GM12891 (cell line): ENCODE data around the gene MEOX1. TPM values are rescaled to one million over a fixed set of nuclear protein-coding genes. Genes with fewer than 3 reads are reported as not detected.

ENCODE experiments used
- DNase-seq: peaks from one replicate; pipeline ENCODE4 v3.0.0; 2011; ENCODE audit warnings: low spot score; ENCODE audit not compliant: insufficient read length
- FAIRE-seq: peaks from 2 replicates; lab custom pipeline; 2011; peaks lifted over from hg19 to GRCh38; lab: Jason Lieb, UNC
- PAX5 ChIP-seq: IDR thresholded peaks from 2 replicates; pipeline ENCODE4 v1.6.1; 2011; ENCODE audit warnings: low read length, moderate library complexity, mild to moderate bottlenecking; ENCODE audit not compliant: insufficient read depth, severe bottlenecking
- POLR2A ChIP-seq: IDR thresholded peaks from 2 replicates; pipeline ENCODE4 v1.6.1; 2011; ENCODE audit warnings: low read depth, low read length, control low read depth
- POLR2AphosphoS5 ChIP-seq: IDR thresholded peaks from 2 replicates; pipeline ENCODE4 v1.6.1; 2011; ENCODE audit warnings: low read depth, low read length, control low read depth
- POU2F2 ChIP-seq: IDR thresholded peaks from 2 replicates; pipeline ENCODE4 v1.6.1; 2011; ENCODE audit warnings: low read depth, mild to moderate bottlenecking, control low read depth, low read length, moderate library complexity
- SPI1 ChIP-seq: IDR thresholded peaks from 2 replicates; pipeline ENCODE4 v1.6.1; 2011; ENCODE audit warnings: low read depth, low read length, control low read depth
- TAF1 ChIP-seq: IDR thresholded peaks from 2 replicates; pipeline ENCODE4 v1.6.1; 2011; ENCODE audit warnings: low read depth, low read length, control low read depth
- polyA plus RNA-seq: library from polyadenylated mRNA; unstranded; fragments of >200 nt; gene quantifications from one replicate; pipeline ENCODE4 v1.2.1, GENCODE V29; 2012; ENCODE audit warnings: low read depth, missing spikeins, inconsistent platforms; ENCODE audit not compliant: missing spikeins

Gene MEOX1
- polyA plus RNA-seq: 0.05 TPM

DNA sequence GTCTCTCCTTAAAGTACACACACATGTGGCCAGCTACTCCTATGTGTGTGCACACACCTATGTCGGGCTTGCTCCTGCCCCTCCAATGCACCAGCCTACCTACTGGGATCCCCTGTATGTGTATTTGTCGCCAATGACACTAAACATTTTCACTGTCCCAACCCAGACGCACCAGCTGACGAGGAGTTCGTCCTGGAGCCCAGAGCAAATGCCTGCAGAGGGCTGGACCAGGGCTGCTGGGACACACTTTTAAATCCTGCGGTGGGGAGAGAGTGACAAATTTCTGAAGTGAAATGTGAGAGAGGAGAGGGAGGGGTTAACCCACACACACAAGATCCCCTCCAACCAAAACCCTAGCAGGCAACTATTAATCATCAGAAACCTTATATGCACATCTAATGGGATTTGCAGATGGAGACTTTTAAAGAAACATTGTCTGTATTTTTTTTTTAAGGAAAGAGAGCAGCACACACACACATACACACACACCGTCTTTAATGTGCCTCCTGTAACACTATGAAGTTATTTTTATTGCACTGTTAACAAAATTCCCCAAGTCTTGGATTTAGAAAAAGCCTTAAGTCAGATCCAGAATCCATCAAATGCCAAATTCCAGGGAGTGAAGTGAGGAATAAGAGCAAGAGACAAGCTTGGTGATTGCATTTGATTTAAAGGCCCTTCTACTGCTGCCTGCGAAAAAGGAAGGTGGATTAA is at the start of gene MEOX1:
Gene MEOX1, minus strand, starts transcription at position 224 of the 714 bp plus-strand sequence. CDS start 388 bp downstream, outside the sequence.
- FAIRE-seq: no peak
- DNase-seq: no peak
- TF ChIP-seq TAF1: no peak
- no peak for TF ChIP-seq PAX5
- no peak for TF ChIP-seq POU2F2
- TF ChIP-seq SPI1: no peak
- TF ChIP-seq POLR2AphosphoS5: no peak
- no peak for TF ChIP-seq POLR2A

DNA sequence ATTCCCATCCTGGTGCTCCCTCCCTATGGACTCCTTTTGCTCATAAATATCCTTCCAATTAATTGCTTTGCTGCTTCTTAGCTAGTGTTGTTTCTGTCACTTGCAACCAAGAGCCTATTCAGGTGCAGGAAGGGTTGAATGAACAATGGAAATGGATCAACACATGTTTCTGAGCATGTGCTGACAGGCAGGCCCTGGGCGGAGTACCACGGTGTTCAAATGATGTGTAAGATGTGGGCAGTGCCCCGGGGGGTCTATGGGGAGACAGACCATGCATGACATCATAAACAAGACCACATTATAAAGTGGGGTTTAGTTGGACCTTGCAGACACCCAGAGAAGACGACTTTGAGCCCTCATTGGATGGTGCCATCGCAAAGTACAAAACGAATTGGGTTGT is 48.4 kb upstream of the MEOX1 start:
- TF ChIP-seq POLR2A: no peak
- TF ChIP-seq TAF1: no peak
- TF ChIP-seq POU2F2: no peak
- TF ChIP-seq SPI1: no peak
- TF ChIP-seq PAX5: no peak
- no peak for TF ChIP-seq POLR2AphosphoS5
- DNase-seq (no peak), FAIRE-seq (no peak)

DNA sequence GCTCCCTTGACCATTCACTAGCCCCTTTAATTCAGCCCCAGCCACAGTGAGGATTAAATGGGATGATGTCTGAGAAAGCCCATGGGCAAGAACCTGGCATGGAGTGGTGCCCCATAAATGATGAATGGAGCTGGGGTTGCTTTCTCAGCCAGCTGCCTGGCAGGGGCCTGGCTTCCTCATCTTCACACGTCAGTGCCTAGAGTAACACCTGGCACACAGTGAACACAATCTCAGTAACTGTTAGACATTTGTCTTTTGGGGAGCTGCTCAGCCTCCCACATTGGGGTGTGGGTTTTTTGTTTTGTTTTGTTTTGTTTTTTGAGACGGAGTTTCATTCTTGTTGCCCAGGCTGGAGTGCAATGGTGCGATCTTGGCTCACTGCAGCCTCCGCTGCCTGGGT is 47.5 kb upstream of the MEOX1 start:
- no peak for FAIRE-seq
- DNase-seq: no peak
- TF ChIP-seq SPI1: no peak

DNA sequence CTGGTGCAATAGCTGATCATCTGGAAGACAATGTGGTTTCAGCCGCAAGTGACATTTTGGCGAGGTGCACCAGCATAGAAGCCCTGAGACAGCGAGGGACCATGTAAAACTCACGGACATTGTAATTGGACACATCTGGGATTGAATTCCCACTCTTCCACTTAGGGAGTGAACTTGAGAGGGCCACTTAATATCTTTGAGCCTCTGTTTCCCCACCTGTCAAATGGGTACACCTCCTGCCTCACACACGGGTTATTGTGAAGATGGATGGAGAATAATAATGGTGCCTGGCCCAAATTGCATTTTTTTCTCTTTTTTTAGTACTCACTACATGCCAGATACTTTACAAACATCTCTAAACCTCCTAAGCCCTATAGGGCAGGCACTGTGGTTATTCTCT is 45.5 kb upstream of the MEOX1 start:
- TF ChIP-seq TAF1: no peak
- TF ChIP-seq PAX5: no peak
- no peak for TF ChIP-seq SPI1
- no peak for TF ChIP-seq POU2F2
- TF ChIP-seq POLR2AphosphoS5: no peak
- TF ChIP-seq POLR2A: no peak
- no peak for FAIRE-seq
- DNase-seq: no peak

DNA sequence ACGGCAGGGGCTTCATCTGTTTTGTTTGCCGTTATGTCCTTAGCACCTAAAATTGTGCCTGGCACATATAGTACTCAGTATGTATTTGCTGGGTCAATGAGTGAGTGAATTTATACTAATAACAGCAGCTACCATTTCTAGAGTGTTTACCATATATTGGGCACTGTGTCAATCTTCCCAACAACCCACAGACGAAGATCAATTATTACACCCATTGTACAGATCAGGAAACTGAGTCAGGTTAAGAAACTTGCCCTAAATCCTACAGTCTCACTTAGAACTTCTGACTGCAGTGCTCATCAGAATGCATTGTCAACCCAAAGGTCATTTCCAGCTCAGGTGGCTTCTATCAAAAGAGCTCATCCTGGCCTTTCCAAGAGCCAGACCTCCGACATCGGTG is 44.5 kb upstream of the MEOX1 start:
- DNase-seq (no peak), FAIRE-seq (no peak)
- no peak for TF ChIP-seq POLR2A
- TF ChIP-seq POLR2AphosphoS5: no peak
- no peak for TF ChIP-seq TAF1
- TF ChIP-seq PAX5: no peak
- TF ChIP-seq POU2F2: no peak
- no peak for TF ChIP-seq SPI1

DNA sequence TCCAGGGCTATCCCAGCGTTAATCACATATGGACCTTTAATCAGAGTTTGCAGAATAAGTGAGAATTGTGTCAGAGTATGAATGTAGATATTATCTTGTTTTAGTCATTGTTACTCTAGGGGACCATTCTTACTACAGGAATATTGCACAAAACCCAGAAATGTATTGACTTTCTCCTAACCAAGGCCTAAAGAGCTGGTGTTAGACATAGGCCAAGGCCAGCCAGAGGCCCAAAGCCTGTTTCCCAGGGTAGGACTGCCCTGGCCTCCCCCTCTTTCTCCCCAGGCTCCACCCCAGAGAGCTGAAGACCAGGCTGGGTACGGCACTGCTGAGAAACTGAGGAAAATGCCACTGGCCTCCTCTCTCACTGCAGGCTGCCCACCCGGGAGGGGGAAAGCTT is 41.9 kb upstream of the MEOX1 start:
- DNase-seq (no peak), FAIRE-seq (no peak)
- TF ChIP-seq POU2F2 (no peak), PAX5 (no peak), TAF1 (no peak), POLR2A (no peak), POLR2AphosphoS5 (no peak), SPI1 (no peak)

DNA sequence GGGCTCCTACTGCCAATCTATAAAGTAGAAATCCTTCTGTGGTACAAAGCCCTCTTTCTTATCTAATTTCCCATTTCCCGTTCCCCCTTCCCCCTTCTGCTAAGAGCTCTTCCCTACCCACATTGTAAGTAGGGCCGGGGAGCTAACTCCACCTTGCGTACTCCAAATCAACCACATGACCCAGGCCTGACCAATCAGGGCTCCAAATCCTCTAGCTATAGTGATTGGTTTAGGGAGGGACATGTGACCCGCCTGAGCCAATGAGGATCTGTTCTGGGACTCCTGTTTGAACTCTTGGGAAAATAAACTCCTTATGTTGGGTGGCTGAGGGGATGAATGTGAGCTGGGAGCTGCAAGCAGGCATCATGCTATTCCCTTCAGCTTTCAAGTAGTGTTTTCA is 40.9 kb upstream of the MEOX1 start:
- FAIRE-seq (no peak), DNase-seq (no peak)
- TF ChIP-seq TAF1: no peak
- no peak for TF ChIP-seq PAX5
- no peak for TF ChIP-seq SPI1
- TF ChIP-seq POLR2A: no peak
- no peak for TF ChIP-seq POU2F2
- no peak for TF ChIP-seq POLR2AphosphoS5

DNA sequence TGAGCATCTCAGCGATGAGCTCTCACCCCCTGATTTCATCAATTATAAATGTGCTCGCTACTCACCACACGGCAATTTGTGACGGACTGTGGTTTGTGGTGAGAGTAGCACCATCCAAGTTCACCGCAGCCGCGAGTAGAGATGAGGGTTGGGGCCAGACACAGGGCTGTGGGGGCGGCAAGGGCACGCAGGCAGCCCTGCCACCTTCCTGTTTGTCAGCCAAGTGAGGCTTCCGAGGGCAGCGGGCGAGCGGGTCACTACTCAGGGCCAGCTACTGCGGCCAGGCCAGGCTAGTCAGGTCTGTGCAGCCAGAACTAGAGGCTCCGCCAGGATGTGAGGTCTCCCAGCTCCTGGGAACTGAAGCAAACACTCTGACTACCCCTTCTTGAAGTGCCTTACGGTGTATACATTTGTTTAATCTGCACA is 39.6 kb upstream of the MEOX1 start:
- TF ChIP-seq PAX5 (no peak), TAF1 (no peak), POU2F2 (peak; percentile 73)
- FAIRE-seq (peak; percentile 96), DNase-seq (peak; percentile 49)

DNA sequence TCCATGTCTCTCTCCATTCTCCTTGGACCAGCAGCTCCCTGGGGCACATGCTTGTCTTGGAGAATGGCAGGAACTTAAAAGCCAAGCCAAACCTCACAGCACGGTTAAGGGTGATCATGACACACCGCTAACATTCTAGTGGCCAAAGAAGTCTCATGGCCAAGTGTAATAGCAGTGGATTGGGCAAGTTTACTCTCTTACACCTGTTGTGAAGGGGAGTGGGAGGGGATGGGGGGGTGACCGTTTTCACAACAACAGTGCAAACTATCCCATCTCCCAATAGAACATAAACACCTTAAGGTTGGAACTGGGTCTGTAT is 37.7 kb upstream of the MEOX1 start:
- TF ChIP-seq POLR2AphosphoS5: no peak
- TF ChIP-seq SPI1: no peak
- TF ChIP-seq TAF1: no peak
- no peak for TF ChIP-seq PAX5
- no peak for TF ChIP-seq POLR2A
- no peak for TF ChIP-seq POU2F2
- DNase-seq (no peak), FAIRE-seq (no peak)

DNA sequence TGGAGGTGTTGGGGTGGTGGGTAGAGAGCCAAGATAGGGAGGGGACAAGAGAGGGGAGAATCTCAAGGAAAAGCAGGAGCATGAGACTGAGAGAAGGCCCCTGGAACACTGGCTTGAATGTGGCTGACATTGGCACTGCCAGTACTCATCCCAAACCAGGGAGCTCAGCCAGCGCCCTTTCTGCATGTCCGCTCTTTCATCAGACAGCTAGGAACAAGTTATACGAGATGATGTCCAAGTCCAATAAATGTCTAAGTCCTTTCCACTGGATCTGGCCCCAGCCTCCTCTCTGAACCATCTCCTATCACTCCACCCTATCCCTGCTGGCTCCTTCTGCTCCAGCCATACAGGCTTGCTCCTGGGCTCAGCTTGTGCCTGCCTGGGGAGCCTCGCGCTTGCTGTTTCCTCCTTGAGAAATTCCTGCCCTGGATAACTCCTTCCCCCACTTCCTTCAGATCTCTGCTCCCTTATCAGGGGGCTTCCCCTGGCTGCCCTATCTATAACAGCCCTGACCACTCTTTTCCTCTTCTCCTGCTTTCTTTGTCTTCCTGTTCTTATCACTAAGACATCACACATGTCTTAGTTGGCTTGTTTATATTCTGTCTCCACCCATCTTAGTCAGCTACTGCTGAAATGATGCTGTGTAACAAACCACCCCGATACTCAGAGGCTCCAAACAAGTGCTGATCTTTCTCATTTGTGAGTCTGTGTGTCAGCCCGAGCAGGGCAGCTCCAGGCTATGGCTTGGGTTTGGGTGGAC is 37.1 kb upstream of the MEOX1 start:
- no peak for FAIRE-seq

More for the DNA sequence above, 37.1 kb upstream of the MEOX1 start:
- TF ChIP-seq POU2F2: no peak
- no peak for TF ChIP-seq PAX5
- TF ChIP-seq SPI1: no peak
- TF ChIP-seq POLR2A: no peak
- no peak for TF ChIP-seq POLR2AphosphoS5
- TF ChIP-seq TAF1: no peak
- DNase-seq: no peak
